HG02885 (cell line): ENCODE measurements around the gene JMJD1C.

Experiments
- ATAC-seq: cut with Tn5 transposase; IDR thresholded peaks from one replicate; pipeline ENCODE4 v1.9.1; 2021; ENCODE audit warnings: mild to moderate bottlenecking; ENCODE audit not compliant: unreplicated experiment, poor library complexity

The JMJD1C gene

GRCh38 chr10:63439607-63440006, 26.2 kb downstream of the JMJD1C start:
- no peak for ATAC-seq

- ATAC-seq = no peak
Measured at GRCh38 chr10:63438506-63439498, 27.0 kb downstream of the JMJD1C start.

- no peak for ATAC-seq
Measured at GRCh38 chr10:63437116-63437949, 28.4 kb downstream of the JMJD1C start.

GRCh38 chr10:63436225-63436624, 29.6 kb downstream of the JMJD1C start:
- no peak for ATAC-seq

GRCh38 chr10:63434866-63435854, 30.6 kb downstream of the JMJD1C start:
- no peak for ATAC-seq

- ATAC-seq = no peak
Measured at GRCh38 chr10:63431962-63432797, 33.6 kb downstream of the JMJD1C start.

GRCh38 chr10:63430999-63431356, 34.8 kb downstream of the JMJD1C start:
- ATAC-seq = no peak

GRCh38 chr10:63430091-63430998, 35.4 kb downstream of the JMJD1C start:
- no peak for ATAC-seq

GRCh38 chr10:63429281-63429680, 36.5 kb downstream of the JMJD1C start:
- ATAC-seq = no peak

GRCh38 chr10:63427013-63427412, 38.8 kb downstream of the JMJD1C start:
- no peak for ATAC-seq

- ATAC-seq = no peak
Measured at GRCh38 chr10:63425512-63425911, 40.3 kb downstream of the JMJD1C start.

- no peak for ATAC-seq
Measured at GRCh38 chr10:63424576-63424975, 41.2 kb downstream of the JMJD1C start.

GRCh38 chr10:63423494-63423893, 42.3 kb downstream of the JMJD1C start:
- no peak for ATAC-seq

GRCh38 chr10:63421591-63421990, 44.2 kb downstream of the JMJD1C start:
- ATAC-seq = peak; percentile 98

- no peak for ATAC-seq
Measured at GRCh38 chr10:63416376-63416775, 49.4 kb downstream of the JMJD1C start.

- ATAC-seq = no peak
Measured at GRCh38 chr10:63415640-63416244, 50.0 kb downstream of the JMJD1C start.

- no peak for ATAC-seq
Measured at GRCh38 chr10:63414481-63415260, 51.1 kb downstream of the JMJD1C start.
